Panc1 (cell line): ENCODE results near the gene C12orf75.

ENCODE experiments used
- CTCF ChIP-seq: fragments of 450-650 bp; IDR thresholded peaks from 2 replicates; pipeline ENCODE4 v1.5.1; 2017; ENCODE audit warnings: mild to moderate bottlenecking
- POLR2AphosphoS5 ChIP-seq: IDR thresholded peaks from 2 replicates; pipeline ENCODE4 v1.6.1; 2012; ENCODE audit warnings: mild to moderate bottlenecking, low read depth, low read length, moderate library complexity
- TCF7L2 ChIP-seq: IDR thresholded peaks from 2 replicates; pipeline ENCODE4 v1.6.1; 2011; ENCODE audit warnings: mild to moderate bottlenecking, low read depth, low read length, inconsistent platforms

- no peak for TF ChIP-seq CTCF
- no peak for TF ChIP-seq TCF7L2
- no peak for TF ChIP-seq POLR2AphosphoS5
Measured at GRCh38 chr12:105341010-105341409, 10.5 kb downstream of the C12orf75 start.
